Common myeloid progenitor, CD34-positive (primary cell): ENCODE results near the gene LSM8.
A peak's percentile ranks its signal among the peaks of the same experiment; 100 is the strongest.

Experiments
- CTCF ChIA-PET: fragments of 350-600 bp; sonication (Branson Sonifier 250); formaldehyde crosslinking; loops from one replicate; lab custom pipeline; 2021; ENCODE audit warnings: antibody characterized with exemption; lab: Charles Lee
- POLR2A ChIA-PET: fragments of 350-600 bp; sonication (Branson Sonifier 250); formaldehyde crosslinking; loops from one replicate; lab custom pipeline; 2021; ENCODE audit warnings: antibody characterized with exemption; lab: Charles Lee
- DNase-seq, 3 donors: peaks; one replicate each; pipeline versions ENCODE4 v3.0.0 to v3.0.0-alpha.2; 2013
- H3K27ac ChIP-seq, 2 experiments: 1 replicate in 1 of 2; 2 replicates in 1 of 2; pipeline ENCODE4 v1.7.0; 2013; ENCODE audit warnings: inconsistent platforms in 2 of 2, low read length in 2 of 2, mild to moderate bottlenecking in 2 of 2, low read depth in 1 of 2, moderate library complexity in 1 of 2; ENCODE audit not compliant: severe bottlenecking in 2 of 2, insufficient read depth in 1 of 2, poor library complexity in 1 of 2
- H3K27me3 ChIP-seq, 5 experiments: replicated peaks in 2 of 5; 1 replicate in 3 of 5; 2 replicates in 2 of 5; pipeline versions ENCODE4 v1.6.1 to v1.7.0; 2013; ENCODE audit warnings: low read length in 4 of 5, mild to moderate bottlenecking in 2 of 5, moderate library complexity in 2 of 5, inconsistent platforms in 1 of 5; ENCODE audit not compliant: insufficient read depth in 5 of 5, control insufficient read depth in 4 of 5
- H3K36me3 ChIP-seq, 4 experiments: 1 replicate in 2 of 4; 2 replicates in 2 of 4; pipeline versions ENCODE4 v1.6.1 to v1.7.0; 2013; ENCODE audit warnings: low read length in 3 of 4, control low read depth in 1 of 4, mild to moderate bottlenecking in 1 of 4; ENCODE audit not compliant: control insufficient read depth in 4 of 4, insufficient read depth in 4 of 4
- H3K4me1 ChIP-seq, 4 experiments: 1 replicate in 3 of 4; 2 replicates in 1 of 4; pipeline versions ENCODE4 v1.6.1 to v1.7.1; 2013; ENCODE audit warnings: low read length in 3 of 4, mild to moderate bottlenecking in 3 of 4, control low read depth in 1 of 4, inconsistent platforms in 1 of 4, moderate library complexity in 1 of 4; ENCODE audit not compliant: control insufficient read depth in 4 of 4, insufficient read depth in 4 of 4; ENCODE audit errors: control extremely low read depth in 1 of 4
- H3K4me3 ChIP-seq, 7 experiments: 1 replicate in 4 of 7; 2 replicates in 3 of 7; pipeline versions ENCODE4 v1.5.1 to v1.7.0; 2013; ENCODE audit warnings: mild to moderate bottlenecking in 7 of 7, low read length in 6 of 7, moderate library complexity in 6 of 7, inconsistent platforms in 2 of 7, low read depth in 2 of 7, control low read depth in 1 of 7; ENCODE audit not compliant: insufficient read depth in 4 of 7, control insufficient read depth in 1 of 7; ENCODE audit errors: extremely low read depth in 1 of 7
- H3K9me3 ChIP-seq, 5 experiments: 1 replicate in 4 of 5; 2 replicates in 1 of 5; pipeline versions ENCODE4 v1.6.1 to v1.7.1; 2013; ENCODE audit warnings: low read length in 4 of 5, mild to moderate bottlenecking in 2 of 5, inconsistent platforms in 1 of 5, low read depth in 1 of 5, moderate library complexity in 1 of 5; ENCODE audit not compliant: control insufficient read depth in 4 of 5, insufficient read depth in 2 of 5; ENCODE audit errors: control extremely low read depth in 1 of 5
- WGBS: methylation state at CpG from one replicate; pipeline ENCODE4 v1.1.5; 2013; ENCODE audit not compliant: insufficient coverage; 5-methylcytosine and 5-hydroxymethylcytosine counted together

The LSM8 gene

DNA sequence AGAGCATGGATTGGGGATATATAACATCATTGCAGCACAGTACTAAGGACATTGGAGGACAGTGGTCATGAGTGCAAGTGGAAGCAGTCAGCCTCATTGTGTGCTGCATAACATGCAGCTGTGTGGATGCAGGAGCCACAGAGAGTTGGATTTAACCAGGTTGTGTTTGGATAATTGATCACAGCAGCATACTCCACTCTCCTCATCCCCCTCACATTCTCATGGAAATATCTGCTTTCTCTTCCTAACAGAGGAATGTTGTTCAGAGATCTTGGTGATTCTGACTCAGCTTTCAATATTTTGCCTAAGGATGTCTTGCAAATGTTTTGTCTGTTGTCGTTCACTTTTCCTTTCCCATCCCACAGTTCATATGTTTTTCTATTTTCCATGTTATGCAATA is 31.8 kb upstream of the LSM8 start:
- no peak overlapping the region for H3K27ac ChIP-seq
- H3K9me3 ChIP-seq: no peaks in the 10 kb centered on the region
- CTCF ChIA-PET: interaction anchor here (1.0 to 3.2 kb wide), 5 partner anchors 16 to 751 kb away, joined by 3 to 14 read pairs (median 3); no protein-coding TSS in a partner anchor
- peaks cover 0 to 4% (median 3%) of the 10 kb centered on the region in 5 experiments for H3K27me3 ChIP-seq
- POLR2A ChIA-PET: no interaction called here
- DNase-seq: no peak
- no peaks in the 10 kb centered on the region for H3K4me1 ChIP-seq
- no CpG with 5 or more reads among the region's 1 CpG for WGBS
- no peaks in the 10 kb centered on the region for H3K36me3 ChIP-seq
- H3K4me3 ChIP-seq: no peak overlapping the region

DNA sequence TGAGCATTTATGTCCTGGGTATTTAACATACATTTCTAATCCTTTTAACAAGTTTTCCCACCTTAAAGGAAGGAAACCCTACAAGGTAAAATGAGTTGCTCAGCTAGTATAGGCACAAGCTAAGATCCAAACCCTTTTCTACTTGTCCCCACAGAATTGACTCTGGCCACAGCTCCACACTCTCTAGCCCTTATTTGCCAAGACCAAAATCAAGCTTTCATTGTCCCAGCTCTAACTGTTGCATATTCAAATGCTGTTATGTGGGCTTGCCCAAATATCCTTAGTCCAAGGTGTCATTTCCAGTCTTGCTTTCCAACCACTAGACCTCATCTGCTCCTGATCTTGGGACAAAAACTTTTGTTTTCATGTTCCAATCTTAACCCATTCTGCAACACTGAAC is 31.3 kb upstream of the LSM8 start:
- peaks cover 0 to 4% (median 3%) of the 10 kb centered on the region in 5 experiments for H3K27me3 ChIP-seq
- no peak overlapping the region for H3K4me3 ChIP-seq
- ChIA-PET POLR2A (no interaction called here), CTCF (interaction anchor here (1.0 to 3.2 kb wide), 4 partner anchors 16 to 752 kb away, joined by 3 to 14 read pairs (median 6); no protein-coding TSS in a partner anchor)
- H3K36me3 ChIP-seq: no peaks in the 10 kb centered on the region
- no peak overlapping the region for H3K27ac ChIP-seq
- DNase-seq: no peak
- H3K9me3 ChIP-seq: no peaks in the 10 kb centered on the region
- H3K4me1 ChIP-seq: no peaks in the 10 kb centered on the region

DNA sequence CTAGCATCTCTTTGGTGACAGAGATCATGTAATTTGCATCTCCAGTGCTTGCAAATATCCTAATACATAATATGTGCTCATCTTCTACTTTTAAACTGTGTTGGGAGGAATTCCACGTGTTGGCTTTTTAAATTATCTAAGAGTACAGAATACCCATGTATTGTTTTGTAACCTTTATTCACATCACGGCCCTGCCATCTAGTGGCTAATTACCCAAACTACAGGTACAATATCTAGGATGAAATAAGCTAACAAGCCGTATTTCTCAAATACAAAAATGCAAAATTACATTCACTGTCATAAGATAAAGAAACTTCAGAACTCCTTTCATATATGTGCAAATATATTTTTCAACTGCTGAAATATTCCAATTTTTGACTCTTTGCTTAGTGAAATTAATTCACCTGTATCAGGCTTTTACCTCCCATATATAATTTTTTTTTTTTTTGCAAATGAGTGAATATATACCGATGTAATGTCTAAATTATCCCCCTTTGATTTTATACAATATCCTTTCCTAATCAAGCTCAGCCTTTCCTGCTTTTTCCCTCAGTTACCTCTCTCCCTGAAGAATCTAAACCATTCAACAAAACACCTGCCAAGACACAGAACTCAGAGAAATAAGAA is 30.3 kb upstream of the LSM8 start:
- peak; percentile 43 to 78 (median 69) for DNase-seq

DNA sequence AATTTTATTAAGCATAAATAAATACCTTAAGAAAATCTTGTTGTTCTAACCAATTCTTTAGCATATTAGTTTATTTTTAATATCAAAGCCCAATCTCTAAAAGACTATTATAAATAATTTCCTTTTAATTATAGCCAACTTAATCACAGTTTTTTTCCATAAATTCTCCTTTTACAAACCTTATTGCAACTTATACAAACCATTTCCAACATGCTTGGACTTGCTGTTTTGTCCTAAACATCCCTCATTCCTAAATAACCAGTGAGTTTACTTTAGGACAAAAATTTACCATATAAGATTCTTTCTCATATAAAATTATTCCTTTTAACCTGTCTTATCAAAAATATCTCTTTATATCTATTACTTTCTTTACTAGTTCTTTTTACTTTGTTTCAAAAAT is 25.2 kb upstream of the LSM8 start:
- CTCF ChIA-PET: interaction anchor here (1.6 kb wide), 1 partner anchor 18 kb away, joined by 3 read pairs; no protein-coding TSS in a partner anchor
- POLR2A ChIA-PET: no interaction called here
- Histone ChIP-seq H3K4me1 (no peaks in the 10 kb centered on the region), H3K27ac (no peak overlapping the region), H3K27me3 (peaks cover 0 to 4% (median 3%) of the 10 kb centered on the region in 5 experiments), H3K4me3 (no peak overlapping the region), H3K36me3 (no peaks in the 10 kb centered on the region), H3K9me3 (peaks cover 0 to 9% (median 0%) of the 10 kb centered on the region in 5 experiments)
- DNase-seq: no peak

More for the DNA sequence above, 30.3 kb upstream of the LSM8 start:
- ChIA-PET POLR2A (no interaction called here), CTCF (interaction anchor here (0.6 to 3.2 kb wide), 11 partner anchors 8 to 756 kb away, joined by 3 to 14 read pairs (median 3); no protein-coding TSS in a partner anchor)
- peaks cover 0 to 4% (median 3%) of the 10 kb centered on the region in 5 experiments for H3K27me3 ChIP-seq
- no peaks in the 10 kb centered on the region for H3K4me1 ChIP-seq
- H3K36me3 ChIP-seq: no peaks in the 10 kb centered on the region
- no peak overlapping the region for H3K4me3 ChIP-seq
- H3K27ac ChIP-seq: no peak overlapping the region
- no CpG with 5 or more reads among the region's 4 CpGs for WGBS
- peaks cover 0 to 7% (median 0%) of the 10 kb centered on the region in 5 experiments for H3K9me3 ChIP-seq

DNA sequence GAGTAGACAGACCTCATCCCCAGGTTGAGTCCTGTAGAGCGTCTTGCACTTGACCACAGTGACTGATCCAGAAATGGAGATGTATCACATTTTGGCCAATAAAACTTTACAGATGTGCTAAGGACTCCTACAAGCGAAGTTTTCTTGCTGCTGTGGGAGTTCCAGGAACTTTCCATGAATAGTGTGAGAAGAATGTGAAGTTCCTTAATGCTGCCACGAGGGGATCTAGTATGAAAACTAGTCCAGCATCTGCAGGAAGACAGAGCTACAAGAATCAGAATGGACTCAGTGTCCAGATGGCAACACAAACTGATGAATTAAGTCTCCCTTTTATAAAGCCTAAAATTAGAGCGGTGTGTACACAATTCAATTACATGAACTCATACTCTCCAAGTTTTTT is 14.8 kb upstream of the LSM8 start:
- DNase-seq: no peak
- H3K4me3 ChIP-seq: no peak overlapping the region
- no peaks in the 10 kb centered on the region for H3K9me3 ChIP-seq
- ChIA-PET CTCF (interaction anchor here (1.9 kb wide), 1 partner anchor 16 kb away, joined by 8 read pairs; no protein-coding TSS in a partner anchor), POLR2A (no interaction called here)
- H3K27me3 ChIP-seq: peaks cover 0 to 15% (median 10%) of the 10 kb centered on the region in 5 experiments
- H3K36me3 ChIP-seq: no peaks in the 10 kb centered on the region
- no peak overlapping the region for H3K27ac ChIP-seq
- 80% methylated on average over 3 of the region's 4 CpGs for WGBS
- H3K4me1 ChIP-seq: peaks cover 0 to 6% (median 2%) of the 10 kb centered on the region in 4 experiments

DNA sequence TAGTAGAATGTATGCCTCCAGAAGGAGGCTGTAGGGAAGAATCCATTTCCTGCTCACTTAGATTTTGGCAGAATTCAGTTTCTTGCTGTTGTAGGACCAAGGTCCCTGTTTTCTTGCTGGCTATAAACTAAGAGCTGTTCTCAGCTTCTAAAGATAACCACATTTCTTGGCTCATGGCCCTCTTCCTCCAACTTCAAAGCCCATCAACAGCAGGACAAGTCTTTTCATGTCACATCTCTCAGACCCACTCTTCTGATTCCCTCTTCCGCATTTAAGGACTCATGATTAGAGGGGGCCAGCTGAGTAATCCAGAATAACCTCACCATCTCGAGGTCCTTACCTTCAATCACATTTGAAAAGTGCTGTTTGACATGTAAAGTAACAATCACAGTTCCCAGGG is 8.2 kb upstream of the LSM8 start:
- POLR2A ChIA-PET: no interaction called here
- no peak overlapping the region for H3K27ac ChIP-seq
- DNase-seq: peak in 1 of 3 donors; percentile 15
- CTCF ChIA-PET: no interaction called here
- H3K4me1 ChIP-seq: no peaks in the 10 kb centered on the region
- H3K9me3 ChIP-seq: no peaks in the 10 kb centered on the region
- H3K4me3 ChIP-seq: no peak overlapping the region
- peaks cover 0 to 11% (median 3%) of the 10 kb centered on the region in 5 experiments for H3K27me3 ChIP-seq
- H3K36me3 ChIP-seq: no peaks in the 10 kb centered on the region
- WGBS: 100% methylated on average over 2 of the region's 2 CpGs

DNA sequence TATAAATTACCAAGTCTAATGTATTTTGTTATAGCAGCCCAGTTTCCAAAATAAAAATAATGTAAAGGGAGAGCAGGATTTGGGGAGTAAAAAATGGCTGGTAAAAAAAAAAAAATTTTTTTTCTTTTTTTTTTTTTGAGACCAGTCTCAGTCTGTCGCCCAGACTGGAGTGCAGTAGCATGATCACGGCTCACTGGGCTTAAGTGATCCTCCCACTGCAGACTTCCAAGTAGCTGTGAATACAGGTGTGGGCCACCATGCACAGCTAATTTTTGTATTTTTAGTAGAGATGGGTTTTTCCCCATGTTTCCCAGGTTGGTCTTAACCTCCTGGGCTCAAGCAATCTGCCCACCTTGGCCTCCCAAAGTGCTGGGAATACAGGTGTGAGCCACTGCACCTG is 4.8 kb upstream of the LSM8 start:
- Histone ChIP-seq H3K27ac (no peak overlapping the region), H3K9me3 (no peaks in the 10 kb centered on the region), H3K27me3 (no peaks in the 10 kb centered on the region), H3K4me1 (peaks cover 0 to 7% (median 2%) of the 10 kb centered on the region in 4 experiments), H3K4me3 (no peak overlapping the region), H3K36me3 (no peaks in the 10 kb centered on the region)
- DNase-seq: no peak
- CTCF ChIA-PET: no interaction called here
- POLR2A ChIA-PET: no interaction called here
- 100% methylated on average over 2 of the region's 2 CpGs for WGBS
